Type B pancreatic cell (in vitro differentiated cells): ENCODE data around the gene EDARADD. TPM values are rescaled to one million over a fixed set of nuclear protein-coding genes. Genes with fewer than 3 reads are reported as not detected.
A peak's percentile ranks its signal among the peaks of the same experiment; 100 is the strongest.

Experiments used
- DNase-seq: peaks from one replicate; pipeline ENCODE4 v3.0.0; 2021; ENCODE audit warnings: mixed read lengths; ENCODE audit not compliant: unreplicated experiment; ENCODE audit errors: extremely low spot score
- H3K27ac Mint-ChIP-seq: 2 replicates; pipeline ENCODE4 v1.8.0; 2021; ENCODE audit warnings: mild to moderate bottlenecking, mixed read lengths
- H3K27me3 Mint-ChIP-seq: 2 replicates; pipeline ENCODE4 v1.8.0; 2021; ENCODE audit warnings: mixed read lengths
- H3K36me3 Mint-ChIP-seq: 2 replicates; pipeline ENCODE4 v1.8.0; 2021; ENCODE audit warnings: mixed read lengths
- H3K4me1 Mint-ChIP-seq: one replicate; pipeline ENCODE4 v1.8.0; 2021; ENCODE audit warnings: mixed read lengths; ENCODE audit not compliant: unreplicated experiment
- H3K4me3 Mint-ChIP-seq: 2 replicates; pipeline ENCODE4 v1.8.0; 2021; ENCODE audit warnings: mild to moderate bottlenecking, mixed read lengths
- H3K9me3 Mint-ChIP-seq: 2 replicates; pipeline ENCODE4 v1.8.0; 2021; ENCODE audit warnings: mixed read lengths
- CTCF ChIP-seq: fragments of 200-600 bp; sonication (generic); conservative IDR thresholded peaks from 2 replicates; pipeline ENCODE4 v1.5.0; 2021; ENCODE audit warnings: antibody characterized with exemption, mild to moderate bottlenecking
- total RNA-seq: library from RNA; stranded (reverse); gene quantifications from 2 replicates; pipeline ENCODE4 v1.2.1, GENCODE V29; 2021; ENCODE audit warnings: low replicate concordance

The EDARADD gene
- total RNA-seq, 1 donor from 2014 or later: 14.8 TPM

GRCh38 chr1:236468625-236469024 lies 74.5 kb downstream of the EDARADD start:
- peaks cover 54% of the 10 kb centered on the region for H3K4me1 Mint-ChIP-seq
- DNase-seq: no peak
- TF ChIP-seq CTCF: no peak

GRCh38 chr1:236469466-236469865 lies 75.4 kb downstream of the EDARADD start:
- peaks cover 5% of the 10 kb centered on the region for H3K9me3 Mint-ChIP-seq
- no peak for TF ChIP-seq CTCF
- H3K27ac Mint-ChIP-seq: peak overlapping the region; percentile 89
- H3K36me3 Mint-ChIP-seq: peaks cover 8% of the 10 kb centered on the region
- H3K27me3 Mint-ChIP-seq: no peaks in the 10 kb centered on the region
- peak overlapping the region; percentile 50 for H3K4me3 Mint-ChIP-seq
- no peak for DNase-seq
- peaks cover 54% of the 10 kb centered on the region for H3K4me1 Mint-ChIP-seq

More at GRCh38 chr1:236468625-236469024, 74.5 kb downstream of the EDARADD start:
- peak overlapping the region; percentile 89 for H3K27ac Mint-ChIP-seq
- H3K9me3 Mint-ChIP-seq: peaks cover 5% of the 10 kb centered on the region
- H3K27me3 Mint-ChIP-seq: no peaks in the 10 kb centered on the region
- H3K4me3 Mint-ChIP-seq: no peak overlapping the region
- peaks cover 8% of the 10 kb centered on the region for H3K36me3 Mint-ChIP-seq

DNA sequence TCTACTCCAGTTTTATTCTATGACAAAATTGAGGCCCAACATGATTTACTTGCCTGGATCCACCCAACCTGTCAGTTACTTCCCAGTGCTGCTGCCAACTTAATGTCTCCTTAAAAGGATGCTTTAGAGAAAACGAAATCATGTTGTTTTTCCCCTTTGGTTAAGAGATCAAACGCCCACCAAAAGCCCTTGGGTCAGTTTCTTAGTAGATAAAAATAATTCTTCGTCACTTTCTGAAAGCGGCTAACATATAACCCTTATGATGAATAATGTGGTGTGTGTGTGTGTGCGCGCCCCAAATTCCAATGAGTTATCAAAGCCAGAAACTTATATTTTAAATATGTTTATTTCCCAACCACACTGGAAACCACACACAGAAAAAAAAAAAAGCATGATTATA lies 77.0 kb downstream of the EDARADD start:
- peak overlapping the region; percentile 50 for H3K4me3 Mint-ChIP-seq
- H3K27me3 Mint-ChIP-seq: no peaks in the 10 kb centered on the region

GRCh38 chr1:236471653-236472052 lies 77.6 kb downstream of the EDARADD start:
- Mint-ChIP-seq H3K4me1 (peaks cover 39% of the 10 kb centered on the region), H3K9me3 (no peaks in the 10 kb centered on the region), H3K27me3 (no peaks in the 10 kb centered on the region), H3K36me3 (peaks cover 4% of the 10 kb centered on the region), H3K4me3 (peak overlapping the region; percentile 38), H3K27ac (peak overlapping the region; percentile 88)
- TF ChIP-seq CTCF: no peak
- no peak for DNase-seq

More for the DNA sequence above, 77.0 kb downstream of the EDARADD start:
- Mint-ChIP-seq H3K9me3 (no peaks in the 10 kb centered on the region), H3K36me3 (peaks cover 4% of the 10 kb centered on the region), H3K4me1 (peaks cover 43% of the 10 kb centered on the region), H3K27ac (peak overlapping the region; percentile 88)
- no peak for DNase-seq
- no peak for TF ChIP-seq CTCF

GRCh38 chr1:236472850-236473788 lies 79.0 kb downstream of the EDARADD start:
- H3K36me3 Mint-ChIP-seq: peaks cover 8% of the 10 kb centered on the region
- peak overlapping the region; percentile 8 for H3K4me3 Mint-ChIP-seq
- H3K9me3 Mint-ChIP-seq: no peaks in the 10 kb centered on the region
- H3K4me1 Mint-ChIP-seq: peaks cover 30% of the 10 kb centered on the region
- TF ChIP-seq CTCF: no peak
- no peaks in the 10 kb centered on the region for H3K27me3 Mint-ChIP-seq
- no peak for DNase-seq
- H3K27ac Mint-ChIP-seq: peak overlapping the region; percentile 88
